ENCODE measurements around the gene CDK14. TPM values are rescaled to one million over a fixed set of nuclear protein-coding genes. Genes with fewer than 3 reads are reported as not detected.

CDK14 gene
- total and polyA plus RNA-seq, 2 of the 8 experiments (the other 6 are each of a cell fraction or from before 2014, with no cell fraction given) = 5.5 to 47.3 TPM

DNA sequence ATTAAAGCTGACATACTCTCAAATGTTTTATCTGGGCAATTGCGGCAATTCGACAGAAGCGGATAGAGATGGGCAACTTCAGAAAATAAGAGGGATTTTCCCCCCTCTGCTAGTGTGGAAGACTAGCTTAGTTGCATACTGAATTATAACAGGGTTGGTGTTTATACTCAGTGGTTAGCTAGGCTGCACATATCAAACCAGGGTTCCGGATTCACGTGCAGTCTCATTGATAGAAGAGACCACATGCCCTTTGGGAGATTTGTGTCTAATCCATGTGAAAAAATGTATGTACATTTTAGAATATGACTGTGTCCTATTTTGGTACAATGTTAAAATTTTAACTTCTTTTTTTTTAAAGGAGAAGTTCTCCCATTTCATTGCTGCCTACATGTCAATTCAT lies 531.2 kb downstream of the CDK14 start:
- no peak overlapping the region for H4K8ac ChIP-seq (ENCODE audit: extremely low read depth, insufficient read depth, low read length)
- no peak overlapping the region for H2AK5ac ChIP-seq (ENCODE audit: low read depth, low read length)
- ChIA-PET POLR2A (ENCODE audit: partially characterized antibody) (no interaction called here), CTCF (ENCODE audit: partially characterized antibody) (interaction anchor here (0.6 to 1.3 kb wide), 6 partner anchors 10 to 643 kb away, joined by 3 to 6 read pairs (median 4); no protein-coding TSS in a partner anchor)
- no peak overlapping the region for H2BK20ac ChIP-seq (ENCODE audit: low read length)
- H2BK120ac ChIP-seq (replicated peaks; ENCODE audit: low read depth, low read length) = no peak overlapping the region
- H3K27me3 ChIP-seq (replicated peaks in 1 of 4; ENCODE audit: control insufficient read depth in 3 of 4, extremely low read depth in 1 of 4, insufficient read depth in 3 of 4, low read length in 3 of 4) = no peaks in the 10 kb centered on the region
- no peak overlapping the region for H4K91ac ChIP-seq (replicated peaks; ENCODE audit: insufficient read length, low read length)
- no peak overlapping the region for H3K56ac ChIP-seq (replicated peaks; ENCODE audit: insufficient read length, low read depth, low read length)
- no peak overlapping the region for H3K9ac ChIP-seq (replicated peaks in 1 of 4; ENCODE audit: extremely low read depth in 1 of 4, low read depth in 3 of 4, low read length in 3 of 4)
- no peaks in the 10 kb centered on the region for H4K20me1 ChIP-seq (replicated peaks in 1 of 2; ENCODE audit: control insufficient read depth in 1 of 2, insufficient read depth in 2 of 2, low read length in 2 of 2)
- no peak overlapping the region for H4K5ac ChIP-seq (ENCODE audit: insufficient read length, low read depth, low read length)
- H3K79me2 ChIP-seq (ENCODE audit: control insufficient read depth in 1 of 2, insufficient read depth in 2 of 2, low read length in 2 of 2) = no peaks in the 10 kb centered on the region
- H3K27ac ChIP-seq (ENCODE audit: low read depth, low read length) = no peak overlapping the region
- 83% methylated on average over 5 of the region's 5 CpGs; no CpG with 5 or more reads in 1 of the 2 experiments for WGBS, 2 experiments (ENCODE audit: extremely low coverage in 1 of 2, insufficient coverage in 1 of 2, insufficient read length in 1 of 2, insufficient replicate concordance in 2 of 2, low coverage in 1 of 2, low lambda C conversion rate in 2 of 2, missing lambda C conversion rate in 1 of 2)
- peaks cover 0 to 6% (median 1%) of the 10 kb centered on the region in 4 experiments; a peak in 3 of 7 replicates for H3K4me1 ChIP-seq (replicated peaks in 1 of 4; ENCODE audit: control insufficient read depth in 3 of 4, insufficient read depth in 4 of 4, low read length in 3 of 4)
- H3K79me1 ChIP-seq (ENCODE audit: low read depth, low read length) = no peaks in the 10 kb centered on the region
- no peak overlapping the region for H2BK12ac ChIP-seq (ENCODE audit: low read depth, low read length)
- no peaks in the 10 kb centered on the region for H3K36me3 ChIP-seq (ENCODE audit: control insufficient read depth in 2 of 4, insufficient read depth in 4 of 4, low read length in 3 of 4)
- H2BK15ac ChIP-seq (ENCODE audit: low read length) = no peak overlapping the region
- H3K18ac ChIP-seq (ENCODE audit: extremely low read depth, low read length) = no peak overlapping the region
- no peak overlapping the region for H3K4me3 ChIP-seq (ENCODE audit: extremely low read depth in 1 of 4, insufficient read depth in 2 of 4, low read depth in 3 of 4, low read length in 4 of 4)
- H2BK5ac ChIP-seq (ENCODE audit: low read depth, low read length) = no peak overlapping the region
- H3K14ac ChIP-seq (ENCODE audit: insufficient read length) = no peak overlapping the region
- H2AFZ ChIP-seq (ENCODE audit: low read length) = no peak overlapping the region
- FAIRE-seq (no peak), DNase-seq (ENCODE audit: low read depth in 1 of 2, low spot score in 2 of 2) (no peak)
- H3K23me2 ChIP-seq (ENCODE audit: low read depth, low read length) = no peaks in the 10 kb centered on the region; the same call in 1 of the 2 replicates
- 0 out of 4 replicates have a peak overlapping the region, but pooled peaks of 1 of the 2 experiments have one; percentile 19 for H3K4me2 ChIP-seq (ENCODE audit: insufficient read depth in 1 of 2, low read depth in 2 of 2, low read length in 2 of 2)
- H3K4ac ChIP-seq (replicated peaks; ENCODE audit: insufficient read length, low read depth, low read length) = no peak overlapping the region
- no peak overlapping the region for H3K23ac ChIP-seq (ENCODE audit: insufficient read length)
- H3K9me3 ChIP-seq (ENCODE audit: insufficient read depth in 2 of 2, low read depth in 1 of 2, low read length in 1 of 2) = no peaks in the 10 kb centered on the region
- TF ChIP-seq RAD21 (IDR thresholded peaks at IDR 0.05 in 1 of 2, conservative IDR thresholded peaks at IDR 0.05 in 1 of 2; ENCODE audit: low read depth in 2 of 2, low read length in 2 of 2) = no peak
- no peak for TF ChIP-seq PHF8 (conservative IDR thresholded peaks at IDR 0.05; ENCODE audit: low read depth, low read length)
- no peak for TF ChIP-seq RNF2 (IDR thresholded peaks at IDR 0.05; ENCODE audit: borderline replicate concordance, low read depth, low read length, missing control alignments, poor library complexity, severe bottlenecking)
- TF ChIP-seq CREB1 (IDR thresholded peaks at IDR 0.05) = no peak
- TF ChIP-seq BRCA1 (IDR thresholded peaks at IDR 0.05; ENCODE audit: low read depth, low read length) = no peak
- no peak for TF ChIP-seq TAF7 (optimal IDR thresholded peaks at IDR 0.05; ENCODE audit: borderline replicate concordance, low read depth, low read length)
- TF ChIP-seq, protein P1, sequence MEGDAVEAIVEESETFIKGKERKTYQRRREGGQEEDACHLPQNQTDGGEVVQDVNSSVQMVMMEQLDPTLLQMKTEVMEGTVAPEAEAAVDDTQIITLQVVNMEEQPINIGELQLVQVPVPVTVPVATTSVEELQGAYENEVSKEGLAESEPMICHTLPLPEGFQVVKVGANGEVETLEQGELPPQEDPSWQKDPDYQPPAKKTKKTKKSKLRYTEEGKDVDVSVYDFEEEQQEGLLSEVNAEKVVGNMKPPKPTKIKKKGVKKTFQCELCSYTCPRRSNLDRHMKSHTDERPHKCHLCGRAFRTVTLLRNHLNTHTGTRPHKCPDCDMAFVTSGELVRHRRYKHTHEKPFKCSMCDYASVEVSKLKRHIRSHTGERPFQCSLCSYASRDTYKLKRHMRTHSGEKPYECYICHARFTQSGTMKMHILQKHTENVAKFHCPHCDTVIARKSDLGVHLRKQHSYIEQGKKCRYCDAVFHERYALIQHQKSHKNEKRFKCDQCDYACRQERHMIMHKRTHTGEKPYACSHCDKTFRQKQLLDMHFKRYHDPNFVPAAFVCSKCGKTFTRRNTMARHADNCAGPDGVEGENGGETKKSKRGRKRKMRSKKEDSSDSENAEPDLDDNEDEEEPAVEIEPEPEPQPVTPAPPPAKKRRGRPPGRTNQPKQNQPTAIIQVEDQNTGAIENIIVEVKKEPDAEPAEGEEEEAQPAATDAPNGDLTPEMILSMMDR (IDR thresholded peaks at IDR 0.05; ENCODE audit: control extremely low read depth in 1 of 3, insufficient read depth in 1 of 3, low read depth in 1 of 3, low read length in 3 of 3) = no peak
- no peak for TF ChIP-seq GTF2F1 (IDR thresholded peaks at IDR 0.05; ENCODE audit: borderline replicate concordance, low read depth, low read length)
- TF ChIP-seq CEBPB (IDR thresholded peaks at IDR 0.05; ENCODE audit: low read depth, low read length) = no peak
- TF ChIP-seq TBP (IDR thresholded peaks at IDR 0.05; ENCODE audit: low read depth, low read length) = no peak
- TF ChIP-seq RBBP5 (IDR thresholded peaks at IDR 0.05; ENCODE audit: borderline replicate concordance, low read depth, low read length) = no peak
